K562 (cell line): ENCODE measurements around the gene CCDC15. TPM values are rescaled to one million over a fixed set of nuclear protein-coding genes. Genes with fewer than 3 reads are reported as not detected.
A peak's percentile ranks its signal among the peaks of the same experiment; 100 is the strongest.

ENCODE experiments used
- ATAC-seq: fragments of 200-7000 bp; cut with Tn5 transposase; 3 replicates; pipeline ENCODE4 v1.9.1; 2020; ENCODE audit warnings: moderate library complexity
- BruUV-seq: library from RNA; stranded (reverse); fragments of 400-500 nt; replicated peaks from 2 replicates; lab custom pipeline; 2021; lab: Mats Ljungman, UMichigan
- CTCF ChIA-PET: fragments of 300-600 bp; formaldehyde crosslinking; extraction: SDS; loops from one replicate; lab custom pipeline; 2021; ENCODE audit warnings: low intra/inter-chr PET ratio; lab: Yijun Ruan, JAX
- POLR2A ChIA-PET: fragments of 300-600, 350-650 bp; sonication (Branson Sonifier 250); formaldehyde crosslinking; extraction: SDS; loops from one replicate; lab custom pipeline; 2021; ENCODE audit warnings: antibody characterized with exemption, inconsistent platforms; lab: Yijun Ruan, JAX
- DNase-seq, 4 experiments: peaks; one replicate each; pipeline versions ENCODE4 v3.0.0 to v3.0.0-alpha.2; 2011 to 2018; ENCODE audit warnings: low spot score in 3 of 4, mixed read lengths in 3 of 4; ENCODE audit errors: extremely low read depth in 1 of 4
- FAIRE-seq: peaks from 2 replicates; lab custom pipeline; 2011; peaks lifted over from hg19 to GRCh38; lab: Jason Lieb, UNC
- H2AFZ ChIP-seq: 2 replicates; pipeline ENCODE4 v1.6.0; 2011; ENCODE audit warnings: low read depth, low read length, control low read depth, inconsistent platforms
- H3K27ac ChIP-seq: fragments of 200-600 bp; 3 replicates; pipeline ENCODE4 v1.8.0; 2011; ENCODE audit warnings: low read depth, mild to moderate bottlenecking, control low read depth, inconsistent platforms, low read length, moderate library complexity, mixed read lengths; ENCODE audit errors: extremely low read depth
- H3K27me3 ChIP-seq, 2 experiments: fragments of 300-600 bp in 1 of 2; 2 replicates in 1 of 2; 3 replicates in 1 of 2; pipeline versions ENCODE4 v1.6.0 to v1.8.0; 2011; ENCODE audit warnings: inconsistent platforms in 2 of 2, low read length in 2 of 2, mild to moderate bottlenecking in 1 of 2, mixed read lengths in 1 of 2, moderate library complexity in 1 of 2; ENCODE audit not compliant: control insufficient read depth in 2 of 2, insufficient read depth in 2 of 2
- H3K36me3 ChIP-seq: fragments of 300-600 bp; 3 replicates; pipeline ENCODE4 v1.8.0; 2011; ENCODE audit warnings: mild to moderate bottlenecking, low read length, inconsistent platforms; ENCODE audit not compliant: control insufficient read depth, insufficient read depth
- H3K4me1 ChIP-seq, 2 experiments: fragments of 200-600 bp in 1 of 2; replicated peaks in 1 of 2; 2 replicates in 1 of 2; 3 replicates in 1 of 2; pipeline versions ENCODE4 v1.5.1 to v1.8.0; 2011; ENCODE audit warnings: inconsistent platforms in 2 of 2, low read length in 2 of 2, mild to moderate bottlenecking in 1 of 2, mixed read lengths in 1 of 2, moderate library complexity in 1 of 2; ENCODE audit not compliant: control insufficient read depth in 2 of 2, insufficient read depth in 2 of 2
- H3K4me2 ChIP-seq: 2 replicates; pipeline ENCODE4 v1.6.1; 2011; ENCODE audit warnings: low read length, control low read depth, inconsistent platforms, mixed read lengths; ENCODE audit not compliant: insufficient read depth
- H3K4me3 ChIP-seq: fragments of 200-600 bp; sonication (generic), shearing (Covaris generic); 2 replicates; pipeline ENCODE4 v1.5.1; 2016; ENCODE audit warnings: control low read depth, inconsistent platforms
- H3K79me2 ChIP-seq: fragments of 200-600 bp; 3 replicates; pipeline ENCODE4 v1.8.0; 2011; ENCODE audit warnings: low read length, inconsistent platforms; ENCODE audit not compliant: control insufficient read depth, insufficient read depth
- H3K9ac ChIP-seq, 2 experiments: 2 replicates each; pipeline versions ENCODE4 v1.6.0 to v1.6.1; 2011; ENCODE audit warnings: low read depth in 2 of 2, low read length in 2 of 2, control low read depth in 1 of 2, inconsistent platforms in 1 of 2, mild to moderate bottlenecking in 1 of 2, mixed read lengths in 1 of 2; ENCODE audit not compliant: insufficient read depth in 1 of 2
- H3K9me1 ChIP-seq: one replicate; pipeline ENCODE4 v1.6.0; 2011; ENCODE audit warnings: inconsistent platforms, mild to moderate bottlenecking, low read length, moderate library complexity; ENCODE audit not compliant: control insufficient read depth, insufficient read depth
- H3K9me3 ChIP-seq: replicated peaks from 2 replicates; pipeline ENCODE4 v1.5.1; 2011; ENCODE audit warnings: low read depth, low read length, inconsistent platforms; ENCODE audit not compliant: control insufficient read depth, insufficient read depth
- H4K20me1 ChIP-seq: replicated peaks from 2 replicates; pipeline ENCODE4 v1.6.1; 2011; ENCODE audit warnings: low read length, inconsistent platforms, mixed read lengths; ENCODE audit not compliant: control insufficient read depth, insufficient read depth
- SMAD4 ChIP-seq: fragments of 250-450 bp; sonication (Bioruptor Pico); conservative IDR thresholded peaks from 2 replicates; pipeline ENCODE4 v1.8.0; 2021; ENCODE audit warnings: inconsistent platforms, mild to moderate bottlenecking, moderate library complexity
- WGBS: fragments of 100-300 bp; shearing (Covaris generic); methylation state at CpG from one replicate; pipeline ENCODE4 v1.1.6; 2016; ENCODE audit warnings: low coverage, mixed read lengths; ENCODE audit not compliant: insufficient coverage; ENCODE audit errors: missing lambda C conversion rate; 5-methylcytosine and 5-hydroxymethylcytosine counted together
- in situ Hi-C: fragments of 300-500 bp; cut with MboI; formaldehyde crosslinking; loops from 4 replicates; pipeline ENCODE4 v1.15.0; 2018; ENCODE audit warnings: inconsistent platforms, mixed read lengths
- intact Hi-C: fragments of 100-400 bp; cut with micrococcal nuclease; formaldehyde crosslinking; loops from 2 replicates; pipeline ENCODE4 v1.14.2; 2022
- polyA plus RNA-seq, 8 experiments: library from polyadenylated mRNA; depleted of rRNA in 4 of 8; stranded (reverse) in 5 of 8; unstranded in 3 of 8; fragments of >200 nt; fragmentation: Nextera tagmentation in 2 of 8; fragmentation: Illumina TruSeq in 1 of 8; extraction: Ambion mirVana in 2 of 8; extraction: Trizol in 1 of 8; gene quantifications; 2 replicates each; pipeline versions ENCODE4 v1.2.1 to v1.2.3, GENCODE V29; 2011 to 2014; ENCODE audit warnings: inconsistent platforms in 1 of 8, missing spikeins in 1 of 8
- total RNA-seq, 7 experiments: library from RNA; depleted of rRNA in 6 of 7; stranded (reverse); fragments of >200 nt in 6 of 7; fragmentation: Illumina TruSeq in 2 of 7; extraction: Trizol in 2 of 7; gene quantifications; 2 replicates each; pipeline versions ENCODE4 v1.2.1 to v1.2.3, GENCODE V29; 2011 to 2021; ENCODE audit warnings: low replicate concordance in 1 of 7
- TF ChIP-seq, protein P1 (sequence below): sonication (generic); formaldehyde crosslinking; IDR thresholded peaks from 2 replicates; pipeline ENCODE4 v1.8.1; 2023; ENCODE audit warnings: mild to moderate bottlenecking, missing genetic modification reagents
- TF ChIP-seq, protein P2 (sequence below), 2 experiments: fragments of 450-650 bp in 1 of 2; sonication (generic) in 1 of 2; formaldehyde crosslinking; conservative IDR thresholded peaks; 2 replicates each; pipeline versions ENCODE4 v1.4.0 to v1.8.1; 2020 to 2022; ENCODE audit warnings: mild to moderate bottlenecking in 1 of 2, missing genetic modification reagents in 1 of 2
- TF ChIP-seq, protein P3 (sequence below): fragments of 200-600 bp; sonication (generic); IDR thresholded peaks from one replicate; pipeline ENCODE4 v1.6.1; 2012; ENCODE audit warnings: mild to moderate bottlenecking, low read depth, low read length, inconsistent platforms

CCDC15 gene
- total and polyA plus RNA-seq, 9 of the 15 experiments (the other 6 are each of a cell fraction or from before 2014, with no cell fraction given), result 1.9 to 9.2 (median 3.9) TPM

DNA sequence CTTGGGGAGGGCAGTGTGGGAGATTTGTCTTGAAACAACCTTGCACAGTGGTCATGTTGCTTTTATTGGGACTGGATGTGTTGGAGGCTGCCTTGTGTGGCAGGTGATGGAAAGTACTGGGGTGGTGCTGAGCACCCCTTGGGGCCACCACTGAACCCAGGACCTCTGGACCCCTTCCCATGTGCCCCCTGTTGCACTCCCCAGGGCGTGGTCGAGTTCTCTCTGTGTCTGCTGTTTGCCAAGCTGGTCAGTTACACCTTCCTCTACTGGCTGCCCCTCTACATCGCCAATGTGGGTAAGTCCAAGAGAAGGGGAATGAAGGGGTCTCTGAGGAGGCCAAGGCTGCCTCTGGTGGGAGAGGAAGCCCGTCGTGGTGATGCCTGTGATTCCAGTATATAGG, 128.0 kb downstream of the CCDC15 start (continued):
- TF ChIP-seq, protein P1, sequence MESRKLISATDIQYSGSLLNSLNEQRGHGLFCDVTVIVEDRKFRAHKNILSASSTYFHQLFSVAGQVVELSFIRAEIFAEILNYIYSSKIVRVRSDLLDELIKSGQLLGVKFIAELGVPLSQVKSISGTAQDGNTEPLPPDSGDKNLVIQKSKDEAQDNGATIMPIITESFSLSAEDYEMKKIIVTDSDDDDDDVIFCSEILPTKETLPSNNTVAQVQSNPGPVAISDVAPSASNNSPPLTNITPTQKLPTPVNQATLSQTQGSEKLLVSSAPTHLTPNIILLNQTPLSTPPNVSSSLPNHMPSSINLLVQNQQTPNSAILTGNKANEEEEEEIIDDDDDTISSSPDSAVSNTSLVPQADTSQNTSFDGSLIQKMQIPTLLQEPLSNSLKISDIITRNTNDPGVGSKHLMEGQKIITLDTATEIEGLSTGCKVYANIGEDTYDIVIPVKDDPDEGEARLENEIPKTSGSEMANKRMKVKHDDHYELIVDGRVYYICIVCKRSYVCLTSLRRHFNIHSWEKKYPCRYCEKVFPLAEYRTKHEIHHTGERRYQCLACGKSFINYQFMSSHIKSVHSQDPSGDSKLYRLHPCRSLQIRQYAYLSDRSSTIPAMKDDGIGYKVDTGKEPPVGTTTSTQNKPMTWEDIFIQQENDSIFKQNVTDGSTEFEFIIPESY (CRISPR knock-in tag), result no peak
- TF ChIP-seq, protein P2, sequence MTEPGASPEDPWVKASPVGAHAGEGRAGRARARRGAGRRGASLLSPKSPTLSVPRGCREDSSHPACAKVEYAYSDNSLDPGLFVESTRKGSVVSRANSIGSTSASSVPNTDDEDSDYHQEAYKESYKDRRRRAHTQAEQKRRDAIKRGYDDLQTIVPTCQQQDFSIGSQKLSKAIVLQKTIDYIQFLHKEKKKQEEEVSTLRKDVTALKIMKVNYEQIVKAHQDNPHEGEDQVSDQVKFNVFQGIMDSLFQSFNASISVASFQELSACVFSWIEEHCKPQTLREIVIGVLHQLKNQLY (CRISPR knock-in tag; conservative IDR thresholded peaks at IDR 0.05), result no peak
- TF ChIP-seq, all 486 proteins: peak for 0

DNA sequence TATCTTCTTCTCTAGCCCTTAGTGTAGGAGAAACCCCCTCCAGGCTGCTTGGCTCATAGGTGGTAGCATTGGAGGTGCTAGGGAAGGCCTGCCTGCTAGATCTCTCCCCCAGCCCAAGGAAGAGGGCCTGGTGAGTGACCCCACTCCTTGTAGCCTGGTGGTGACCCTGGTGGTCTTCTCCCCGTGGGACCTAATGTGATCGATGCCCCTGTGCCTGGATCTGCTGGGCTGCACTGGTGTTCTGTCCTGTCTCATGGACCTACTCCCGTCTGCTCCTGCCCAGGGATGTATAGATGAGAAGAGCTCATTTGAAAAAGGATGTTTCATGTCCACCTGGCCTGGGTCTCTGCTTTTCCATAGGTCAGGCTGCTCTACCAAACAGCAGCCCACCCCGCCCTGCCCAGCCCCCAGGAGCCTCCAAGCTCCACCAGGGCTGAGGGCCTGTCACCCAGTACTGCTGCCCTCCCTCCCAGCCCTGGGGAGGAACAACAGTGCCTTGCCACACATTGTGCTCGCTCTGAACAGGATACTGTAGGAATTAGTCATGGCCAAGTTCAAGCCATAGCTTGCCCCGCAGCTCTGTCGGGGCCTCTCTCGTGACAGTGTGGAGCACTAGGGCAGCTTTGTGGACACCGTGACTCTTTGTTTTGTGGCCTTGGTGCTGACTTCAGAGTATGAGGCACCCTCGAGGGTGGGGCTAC, 128.8 kb downstream of the CCDC15 start:
- H2AFZ ChIP-seq, result no peak overlapping the region
- no peaks in the 10 kb centered on the region for H4K20me1 ChIP-seq
- no peak for FAIRE-seq
- WGBS, result 35% methylated on average over 10 of the region's 10 CpGs
- no peaks in the 10 kb centered on the region for H3K79me2 ChIP-seq
- intact Hi-C loops (no loop called here), in situ Hi-C loops (no loop called here)
- H3K9me3 ChIP-seq, result no peaks in the 10 kb centered on the region
- no peak overlapping the region for H3K27ac ChIP-seq
- CTCF ChIA-PET, result no interaction called here
- POLR2A ChIA-PET, result interaction anchor here (0.7 to 1.3 kb wide), 3 partner anchors 8 to 16 kb away, joined by 4 to 5 read pairs (median 4); no protein-coding TSS in a partner anchor
- DNase-seq, result no peak
- H3K9me1 ChIP-seq, result no peaks in the 10 kb centered on the region
- ATAC-seq, result no peak; the same call in 2 of the 3 replicates
- H3K9ac ChIP-seq, result peak overlapping the region in 1 of 2 experiments; percentile 64; a peak in 1 of 4 replicates
- no peaks in the 10 kb centered on the region for H3K36me3 ChIP-seq
- no TSS peak for BruUV-seq
- H3K27me3 ChIP-seq, result no peaks in the 10 kb centered on the region
- peaks cover 0 to 5% of the 10 kb centered on the region in 2 experiments; a peak in 2 of 5 replicates for H3K4me1 ChIP-seq
- no peak overlapping the region for H3K4me3 ChIP-seq
- no peak overlapping the region for H3K4me2 ChIP-seq
- no peak for TF ChIP-seq SMAD4 (CRISPR knock-in tag)
- TF ChIP-seq, protein P3, sequence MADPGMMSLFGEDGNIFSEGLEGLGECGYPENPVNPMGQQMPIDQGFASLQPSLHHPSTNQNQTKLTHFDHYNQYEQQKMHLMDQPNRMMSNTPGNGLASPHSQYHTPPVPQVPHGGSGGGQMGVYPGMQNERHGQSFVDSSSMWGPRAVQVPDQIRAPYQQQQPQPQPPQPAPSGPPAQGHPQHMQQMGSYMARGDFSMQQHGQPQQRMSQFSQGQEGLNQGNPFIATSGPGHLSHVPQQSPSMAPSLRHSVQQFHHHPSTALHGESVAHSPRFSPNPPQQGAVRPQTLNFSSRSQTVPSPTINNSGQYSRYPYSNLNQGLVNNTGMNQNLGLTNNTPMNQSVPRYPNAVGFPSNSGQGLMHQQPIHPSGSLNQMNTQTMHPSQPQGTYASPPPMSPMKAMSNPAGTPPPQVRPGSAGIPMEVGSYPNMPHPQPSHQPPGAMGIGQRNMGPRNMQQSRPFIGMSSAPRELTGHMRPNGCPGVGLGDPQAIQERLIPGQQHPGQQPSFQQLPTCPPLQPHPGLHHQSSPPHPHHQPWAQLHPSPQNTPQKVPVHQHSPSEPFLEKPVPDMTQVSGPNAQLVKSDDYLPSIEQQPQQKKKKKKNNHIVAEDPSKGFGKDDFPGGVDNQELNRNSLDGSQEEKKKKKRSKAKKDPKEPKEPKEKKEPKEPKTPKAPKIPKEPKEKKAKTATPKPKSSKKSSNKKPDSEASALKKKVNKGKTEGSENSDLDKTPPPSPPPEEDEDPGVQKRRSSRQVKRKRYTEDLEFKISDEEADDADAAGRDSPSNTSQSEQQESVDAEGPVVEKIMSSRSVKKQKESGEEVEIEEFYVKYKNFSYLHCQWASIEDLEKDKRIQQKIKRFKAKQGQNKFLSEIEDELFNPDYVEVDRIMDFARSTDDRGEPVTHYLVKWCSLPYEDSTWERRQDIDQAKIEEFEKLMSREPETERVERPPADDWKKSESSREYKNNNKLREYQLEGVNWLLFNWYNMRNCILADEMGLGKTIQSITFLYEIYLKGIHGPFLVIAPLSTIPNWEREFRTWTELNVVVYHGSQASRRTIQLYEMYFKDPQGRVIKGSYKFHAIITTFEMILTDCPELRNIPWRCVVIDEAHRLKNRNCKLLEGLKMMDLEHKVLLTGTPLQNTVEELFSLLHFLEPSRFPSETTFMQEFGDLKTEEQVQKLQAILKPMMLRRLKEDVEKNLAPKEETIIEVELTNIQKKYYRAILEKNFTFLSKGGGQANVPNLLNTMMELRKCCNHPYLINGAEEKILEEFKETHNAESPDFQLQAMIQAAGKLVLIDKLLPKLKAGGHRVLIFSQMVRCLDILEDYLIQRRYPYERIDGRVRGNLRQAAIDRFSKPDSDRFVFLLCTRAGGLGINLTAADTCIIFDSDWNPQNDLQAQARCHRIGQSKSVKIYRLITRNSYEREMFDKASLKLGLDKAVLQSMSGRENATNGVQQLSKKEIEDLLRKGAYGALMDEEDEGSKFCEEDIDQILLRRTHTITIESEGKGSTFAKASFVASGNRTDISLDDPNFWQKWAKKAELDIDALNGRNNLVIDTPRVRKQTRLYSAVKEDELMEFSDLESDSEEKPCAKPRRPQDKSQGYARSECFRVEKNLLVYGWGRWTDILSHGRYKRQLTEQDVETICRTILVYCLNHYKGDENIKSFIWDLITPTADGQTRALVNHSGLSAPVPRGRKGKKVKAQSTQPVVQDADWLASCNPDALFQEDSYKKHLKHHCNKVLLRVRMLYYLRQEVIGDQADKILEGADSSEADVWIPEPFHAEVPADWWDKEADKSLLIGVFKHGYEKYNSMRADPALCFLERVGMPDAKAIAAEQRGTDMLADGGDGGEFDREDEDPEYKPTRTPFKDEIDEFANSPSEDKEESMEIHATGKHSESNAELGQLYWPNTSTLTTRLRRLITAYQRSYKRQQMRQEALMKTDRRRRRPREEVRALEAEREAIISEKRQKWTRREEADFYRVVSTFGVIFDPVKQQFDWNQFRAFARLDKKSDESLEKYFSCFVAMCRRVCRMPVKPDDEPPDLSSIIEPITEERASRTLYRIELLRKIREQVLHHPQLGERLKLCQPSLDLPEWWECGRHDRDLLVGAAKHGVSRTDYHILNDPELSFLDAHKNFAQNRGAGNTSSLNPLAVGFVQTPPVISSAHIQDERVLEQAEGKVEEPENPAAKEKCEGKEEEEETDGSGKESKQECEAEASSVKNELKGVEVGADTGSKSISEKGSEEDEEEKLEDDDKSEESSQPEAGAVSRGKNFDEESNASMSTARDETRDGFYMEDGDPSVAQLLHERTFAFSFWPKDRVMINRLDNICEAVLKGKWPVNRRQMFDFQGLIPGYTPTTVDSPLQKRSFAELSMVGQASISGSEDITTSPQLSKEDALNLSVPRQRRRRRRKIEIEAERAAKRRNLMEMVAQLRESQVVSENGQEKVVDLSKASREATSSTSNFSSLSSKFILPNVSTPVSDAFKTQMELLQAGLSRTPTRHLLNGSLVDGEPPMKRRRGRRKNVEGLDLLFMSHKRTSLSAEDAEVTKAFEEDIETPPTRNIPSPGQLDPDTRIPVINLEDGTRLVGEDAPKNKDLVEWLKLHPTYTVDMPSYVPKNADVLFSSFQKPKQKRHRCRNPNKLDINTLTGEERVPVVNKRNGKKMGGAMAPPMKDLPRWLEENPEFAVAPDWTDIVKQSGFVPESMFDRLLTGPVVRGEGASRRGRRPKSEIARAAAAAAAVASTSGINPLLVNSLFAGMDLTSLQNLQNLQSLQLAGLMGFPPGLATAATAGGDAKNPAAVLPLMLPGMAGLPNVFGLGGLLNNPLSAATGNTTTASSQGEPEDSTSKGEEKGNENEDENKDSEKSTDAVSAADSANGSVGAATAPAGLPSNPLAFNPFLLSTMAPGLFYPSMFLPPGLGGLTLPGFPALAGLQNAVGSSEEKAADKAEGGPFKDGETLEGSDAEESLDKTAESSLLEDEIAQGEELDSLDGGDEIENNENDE, result no peak
